HG03575 (cell line): ENCODE data around the gene ALDOB.
"Not testable (repeated sequence)": the region's sequence is repeated elsewhere in the genome, so short reads cannot be mapped to it uniquely, and the experiment has no call there.

Experiments used
- ATAC-seq: cut with Tn5 transposase; IDR thresholded peaks from one replicate; pipeline ENCODE4 v1.9.1; 2021; ENCODE audit not compliant: unreplicated experiment, insufficient number of reproducible peaks, low FRiP score; ENCODE audit errors: extremely low read depth

The ALDOB gene

GRCh38 chr9:101398068-101398929, 37.3 kb downstream of the ALDOB start, which contains the start of the genes MRPL50 and ZNF189:
TSS of gene MRPL50 (minus strand) at chr9:101398618. CDS start at chr9:101398592, 26 bp downstream.
TSS of gene ZNF189 (plus strand) at chr9:101398851. CDS start at chr9:101399157, 306 bp downstream.
- ATAC-seq = peak; percentile 99

GRCh38 chr9:101397746-101398067, 37.9 kb downstream of the ALDOB start:
- no peak for ATAC-seq

GRCh38 chr9:101394687-101395086, 40.9 kb downstream of the ALDOB start:
- no peak for ATAC-seq

- no peak for ATAC-seq
These were observed 42.4 kb downstream of the ALDOB start for GRCh38 chr9:101393135-101393534.

- no peak for ATAC-seq
These were observed 47.0 kb downstream of the ALDOB start for GRCh38 chr9:101388507-101388993.

GRCh38 chr9:101387871-101388506, 47.6 kb downstream of the ALDOB start:
- no peak for ATAC-seq

- ATAC-seq = not testable (repeated sequence)
These were observed 50.6 kb downstream of the ALDOB start, which contains the start of gene BAAT for GRCh38 chr9:101384873-101385536. TSS of gene BAAT (minus strand) at chr9:101385006. CDS start at chr9:101371404, 13,602 bp downstream.

- ATAC-seq = no peak
These were observed 52.2 kb downstream of the ALDOB start for GRCh38 chr9:101383361-101383760.

GRCh38 chr9:101381833-101382342, 53.7 kb downstream of the ALDOB start:
- no peak for ATAC-seq

- ATAC-seq = no peak
These were observed 54.5 kb downstream of the ALDOB start for GRCh38 chr9:101381118-101381517.

GRCh38 chr9:101380295-101380694, 55.3 kb downstream of the ALDOB start:
- ATAC-seq = no peak

- ATAC-seq = no peak
These were observed 59.3 kb downstream of the ALDOB start for GRCh38 chr9:101376111-101376848.

GRCh38 chr9:101375546-101375945, 60.0 kb downstream of the ALDOB start:
- ATAC-seq = no peak

- ATAC-seq = no peak
These were observed 63.1 kb downstream of the ALDOB start for GRCh38 chr9:101372327-101373118.

GRCh38 chr9:101371813-101372212, 63.8 kb downstream of the ALDOB start:
- no peak for ATAC-seq
